KOPT-K1 (cell line): ENCODE results near the gene TESPA1.
"Not testable (repeated sequence)": the region's sequence is repeated elsewhere in the genome, so short reads cannot be mapped to it uniquely, and the experiment has no call there.

ENCODE experiments used
- H3K27ac ChIP-seq: fragments of 200-600 bp; sonication (generic); 2 replicates; pipeline ENCODE4 v1.5.1; 2016; ENCODE audit warnings: antibody characterized with exemption, mild to moderate bottlenecking, low read depth, low read length; ENCODE audit not compliant: poor library complexity, severe bottlenecking
- H3K36me3 ChIP-seq: fragments of 200-600 bp; sonication (generic); 2 replicates; pipeline ENCODE4 v1.5.1; 2017; ENCODE audit warnings: antibody characterized with exemption, mild to moderate bottlenecking, low read length, moderate library complexity; ENCODE audit not compliant: insufficient read depth
- H3K9me3 ChIP-seq: fragments of 200-600 bp; sonication (generic); 2 replicates; pipeline ENCODE4 v1.5.1; 2017; ENCODE audit warnings: antibody characterized with exemption, low read length, mild to moderate bottlenecking; ENCODE audit not compliant: insufficient read depth, poor library complexity, severe bottlenecking

TESPA1 gene

GRCh38 chr12:54991991-54992375, 7.4 kb upstream of the TESPA1 start:
- Histone ChIP-seq H3K27ac (peak overlapping the region; percentile 94), H3K9me3 (no peaks in the 10 kb centered on the region), H3K36me3 (no peaks in the 10 kb centered on the region)

- no peaks in the 10 kb centered on the region for H3K36me3 ChIP-seq
- no peaks in the 10 kb centered on the region for H3K9me3 ChIP-seq
- peak overlapping the region; percentile 94 for H3K27ac ChIP-seq
These were observed 6.8 kb upstream of the TESPA1 start for GRCh38 chr12:54991161-54991990.

GRCh38 chr12:54989829-54990228, 5.3 kb upstream of the TESPA1 start:
- H3K9me3 ChIP-seq: no peaks in the 10 kb centered on the region
- H3K36me3 ChIP-seq: no peaks in the 10 kb centered on the region
- H3K27ac ChIP-seq: peak overlapping the region; percentile 94

GRCh38 chr12:54988402-54989054, 4.0 kb upstream of the TESPA1 start:
- Histone ChIP-seq H3K9me3 (no peaks in the 10 kb centered on the region), H3K27ac (peak overlapping the region; percentile 94), H3K36me3 (no peaks in the 10 kb centered on the region)

- Histone ChIP-seq H3K9me3 (no peaks in the 10 kb centered on the region), H3K36me3 (0 out of 2 replicates have a peak, but pooled peaks cover 3% of the 10 kb centered on the region), H3K27ac (peak overlapping the region; percentile 94)
These were observed 3.2 kb upstream of the TESPA1 start for GRCh38 chr12:54987611-54988231.

- peaks cover 12% of the 10 kb centered on the region for H3K36me3 ChIP-seq
- not testable (repeated sequence) for H3K27ac ChIP-seq, H3K9me3 ChIP-seq
These were observed 2.2 kb upstream of the TESPA1 start for GRCh38 chr12:54986773-54987172.

- Histone ChIP-seq H3K36me3 (peaks cover 40% of the 10 kb centered on the region), H3K9me3 (no peaks in the 10 kb centered on the region), H3K27ac (peak overlapping the region; percentile 94)
These were observed 943 bp downstream of the TESPA1 start for GRCh38 chr12:54983536-54984101.

- Histone ChIP-seq H3K36me3 (peaks cover 49% of the 10 kb centered on the region), H3K27ac (peak overlapping the region; percentile 94), H3K9me3 (no peaks in the 10 kb centered on the region)
These were observed 2.8 kb downstream of the TESPA1 start for GRCh38 chr12:54981796-54982195.

- Histone ChIP-seq H3K9me3 (no peaks in the 10 kb centered on the region), H3K27ac (peak overlapping the region; percentile 94), H3K36me3 (peaks cover 62% of the 10 kb centered on the region)
These were observed 4.2 kb downstream of the TESPA1 start for GRCh38 chr12:54980341-54980740.

GRCh38 chr12:54977857-54978256, 6.7 kb downstream of the TESPA1 start:
- H3K36me3 ChIP-seq: peaks cover 86% of the 10 kb centered on the region
- no peaks in the 10 kb centered on the region for H3K9me3 ChIP-seq
- peak overlapping the region; percentile 94 for H3K27ac ChIP-seq

GRCh38 chr12:54977155-54977554, 7.4 kb downstream of the TESPA1 start:
- Histone ChIP-seq H3K9me3 (no peaks in the 10 kb centered on the region), H3K27ac (peak overlapping the region; percentile 94), H3K36me3 (peaks cover 86% of the 10 kb centered on the region)

GRCh38 chr12:54975875-54976274, 8.7 kb downstream of the TESPA1 start:
- Histone ChIP-seq H3K9me3 (no peaks in the 10 kb centered on the region), H3K36me3 (peaks cover 86% of the 10 kb centered on the region), H3K27ac (peak overlapping the region; percentile 94)

GRCh38 chr12:54975272-54975671, 9.3 kb downstream of the TESPA1 start:
- Histone ChIP-seq H3K9me3 (no peaks in the 10 kb centered on the region), H3K36me3 (peaks cover 88% of the 10 kb centered on the region), H3K27ac (peak overlapping the region; percentile 94)

GRCh38 chr12:54974279-54974678, 10.3 kb downstream of the TESPA1 start:
- Histone ChIP-seq H3K36me3 (peaks cover 87% of the 10 kb centered on the region), H3K9me3 (no peaks in the 10 kb centered on the region), H3K27ac (peak overlapping the region; percentile 94)

GRCh38 chr12:54973556-54973955, 11.0 kb downstream of the TESPA1 start:
- H3K27ac ChIP-seq: peak overlapping the region; percentile 94
- no peaks in the 10 kb centered on the region for H3K9me3 ChIP-seq
- H3K36me3 ChIP-seq: peaks cover 82% of the 10 kb centered on the region
